WTC11 (cell line): ENCODE measurements around the gene PCSK4.

Experiments used
- FOXK1 ChIP-seq: sonication (generic); formaldehyde crosslinking; IDR thresholded peaks from 2 replicates; pipeline ENCODE4 v1.8.0; 2022; ENCODE audit warnings: mild to moderate bottlenecking, moderate library complexity, missing genetic modification reagents
- TEAD1 ChIP-seq: sonication (generic); formaldehyde crosslinking; IDR thresholded peaks from 2 replicates; pipeline ENCODE4 v1.8.0; 2022; ENCODE audit warnings: mild to moderate bottlenecking, missing genetic modification reagents
- TF ChIP-seq, protein P1 (sequence below): fragments of 200-600 bp; IDR thresholded peaks from 2 replicates; pipeline ENCODE4 v1.8.0; 2022; ENCODE audit warnings: antibody characterized with exemption

DNA sequence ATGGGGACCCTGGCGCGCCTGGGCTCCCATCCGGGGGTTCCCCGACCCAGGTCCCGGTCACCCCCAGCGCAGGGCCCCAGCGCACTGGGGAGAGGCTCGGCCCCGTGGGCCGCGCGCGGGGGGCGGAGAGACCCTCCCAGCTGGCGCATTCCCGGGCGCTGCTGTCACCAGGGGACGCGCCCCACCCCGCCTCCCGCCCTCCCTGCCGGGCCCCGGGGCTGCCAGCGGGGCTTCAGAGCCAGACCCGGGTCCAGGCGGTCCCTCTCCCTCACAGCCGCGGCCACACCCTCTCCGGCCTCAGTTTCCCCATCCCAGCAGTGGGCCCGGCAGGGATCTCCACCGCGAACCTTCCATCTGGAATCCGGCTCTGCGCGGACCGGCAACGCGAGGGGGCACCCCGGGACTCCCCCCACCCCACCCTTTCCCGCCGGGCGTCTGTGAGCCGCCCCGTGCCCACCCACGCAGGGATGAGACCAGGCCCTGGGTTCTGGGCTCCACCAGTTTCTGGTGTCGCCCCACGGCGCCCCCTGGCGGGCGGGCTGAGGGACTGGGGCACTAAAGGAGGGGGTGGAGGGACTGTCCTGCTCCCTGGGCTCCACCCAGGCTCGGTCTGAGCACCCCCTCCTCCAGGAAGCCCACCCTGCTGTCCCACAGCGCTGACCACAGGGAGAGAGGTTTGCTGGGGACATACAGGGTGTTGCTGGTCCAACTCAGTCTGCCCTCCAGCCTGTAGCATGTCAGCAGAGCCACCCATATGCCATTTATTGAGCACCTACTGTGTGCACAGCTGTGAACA lies 23.5 kb upstream of the PCSK4 start:
- no peak for TF ChIP-seq TEAD1 (CRISPR knock-in tag)
- no peak for TF ChIP-seq FOXK1
- TF ChIP-seq, protein P1, sequence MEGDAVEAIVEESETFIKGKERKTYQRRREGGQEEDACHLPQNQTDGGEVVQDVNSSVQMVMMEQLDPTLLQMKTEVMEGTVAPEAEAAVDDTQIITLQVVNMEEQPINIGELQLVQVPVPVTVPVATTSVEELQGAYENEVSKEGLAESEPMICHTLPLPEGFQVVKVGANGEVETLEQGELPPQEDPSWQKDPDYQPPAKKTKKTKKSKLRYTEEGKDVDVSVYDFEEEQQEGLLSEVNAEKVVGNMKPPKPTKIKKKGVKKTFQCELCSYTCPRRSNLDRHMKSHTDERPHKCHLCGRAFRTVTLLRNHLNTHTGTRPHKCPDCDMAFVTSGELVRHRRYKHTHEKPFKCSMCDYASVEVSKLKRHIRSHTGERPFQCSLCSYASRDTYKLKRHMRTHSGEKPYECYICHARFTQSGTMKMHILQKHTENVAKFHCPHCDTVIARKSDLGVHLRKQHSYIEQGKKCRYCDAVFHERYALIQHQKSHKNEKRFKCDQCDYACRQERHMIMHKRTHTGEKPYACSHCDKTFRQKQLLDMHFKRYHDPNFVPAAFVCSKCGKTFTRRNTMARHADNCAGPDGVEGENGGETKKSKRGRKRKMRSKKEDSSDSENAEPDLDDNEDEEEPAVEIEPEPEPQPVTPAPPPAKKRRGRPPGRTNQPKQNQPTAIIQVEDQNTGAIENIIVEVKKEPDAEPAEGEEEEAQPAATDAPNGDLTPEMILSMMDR = peak; percentile 77
